ENCODE data around the gene SOX8. TPM values are rescaled to one million over a fixed set of nuclear protein-coding genes. Genes with fewer than 3 reads are reported as not detected.

The SOX8 gene
- total and polyA plus RNA-seq, 9 donors, result 0.08 to 0.52 (median 0.32) TPM

DNA sequence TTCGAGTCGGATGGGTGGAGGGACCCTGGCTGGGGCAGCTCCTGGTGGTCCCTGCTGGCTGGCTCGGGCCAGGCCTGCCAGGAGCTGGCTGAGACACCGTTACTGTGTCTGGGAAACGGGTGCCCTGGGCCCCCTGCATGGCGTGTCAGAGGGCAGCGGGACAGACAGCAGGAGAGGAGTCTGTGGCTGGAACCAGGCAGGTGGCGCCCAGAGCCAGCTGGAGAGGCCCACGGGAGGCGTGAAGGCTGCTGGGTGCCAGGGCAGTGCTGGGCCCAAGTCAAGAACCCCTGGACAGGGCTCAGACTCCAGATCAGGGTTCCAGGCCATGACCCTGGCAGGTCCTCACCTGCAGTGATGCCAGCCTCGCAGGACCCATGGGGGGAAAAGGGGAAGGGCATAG, 16.6 kb downstream of the SOX8 start:
- no peak for DNase-seq
- Histone ChIP-seq H3K27ac (no peak overlapping the region), H3K4me3 (no peak overlapping the region), H3K27me3 (no peaks in the 10 kb centered on the region), H3K4me1 (ENCODE audit: insufficient read depth) (no peaks in the 10 kb centered on the region), H3K36me3 (no peaks in the 10 kb centered on the region), H3K9me3 (peaks cover 5 to 20% of the 10 kb centered on the region in 2 donors)
- 71 to 79% (median 76%) methylated on average over 11 of the region's 11 CpGs for WGBS, 3 donors
- intact Hi-C loops (cut with DNase I), result no loop called here
- TF ChIP-seq EP300 (IDR thresholded peaks at IDR 0.05) (no peak), POLR2A (IDR thresholded peaks at IDR 0.05) (no peak)
- TF ChIP-seq, protein P1, sequence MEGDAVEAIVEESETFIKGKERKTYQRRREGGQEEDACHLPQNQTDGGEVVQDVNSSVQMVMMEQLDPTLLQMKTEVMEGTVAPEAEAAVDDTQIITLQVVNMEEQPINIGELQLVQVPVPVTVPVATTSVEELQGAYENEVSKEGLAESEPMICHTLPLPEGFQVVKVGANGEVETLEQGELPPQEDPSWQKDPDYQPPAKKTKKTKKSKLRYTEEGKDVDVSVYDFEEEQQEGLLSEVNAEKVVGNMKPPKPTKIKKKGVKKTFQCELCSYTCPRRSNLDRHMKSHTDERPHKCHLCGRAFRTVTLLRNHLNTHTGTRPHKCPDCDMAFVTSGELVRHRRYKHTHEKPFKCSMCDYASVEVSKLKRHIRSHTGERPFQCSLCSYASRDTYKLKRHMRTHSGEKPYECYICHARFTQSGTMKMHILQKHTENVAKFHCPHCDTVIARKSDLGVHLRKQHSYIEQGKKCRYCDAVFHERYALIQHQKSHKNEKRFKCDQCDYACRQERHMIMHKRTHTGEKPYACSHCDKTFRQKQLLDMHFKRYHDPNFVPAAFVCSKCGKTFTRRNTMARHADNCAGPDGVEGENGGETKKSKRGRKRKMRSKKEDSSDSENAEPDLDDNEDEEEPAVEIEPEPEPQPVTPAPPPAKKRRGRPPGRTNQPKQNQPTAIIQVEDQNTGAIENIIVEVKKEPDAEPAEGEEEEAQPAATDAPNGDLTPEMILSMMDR (IDR thresholded peaks at IDR 0.05), result no peak

DNA sequence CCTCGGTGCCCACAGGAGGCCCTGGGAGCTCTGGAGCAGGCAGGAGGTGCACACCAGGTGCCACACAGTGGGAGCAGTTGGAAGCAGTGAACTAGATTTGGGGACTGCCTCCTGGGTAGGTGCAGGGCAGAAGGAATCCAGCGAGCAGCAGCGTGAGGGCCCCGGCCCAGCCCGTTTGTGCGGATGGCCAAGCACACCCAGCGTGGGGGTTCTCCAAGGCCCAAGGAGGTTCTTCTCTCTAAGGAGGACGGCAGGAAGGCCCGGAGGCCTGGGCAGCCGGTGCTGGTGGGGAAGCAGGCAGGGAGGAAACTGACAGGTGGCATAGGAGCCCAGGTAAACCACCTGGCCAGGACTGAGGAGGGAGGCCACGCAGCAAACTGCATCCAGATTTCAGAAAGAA, 17.0 kb downstream of the SOX8 start:
- intact Hi-C loops (cut with DNase I), result no loop called here
- WGBS, 3 donors, result 78 to 83% (median 81%) methylated on average over 11 of the region's 11 CpGs
- H3K9me3 ChIP-seq, result peaks cover 5 to 20% of the 10 kb centered on the region in 2 donors
- no peaks in the 10 kb centered on the region for H3K4me1 ChIP-seq (ENCODE audit: insufficient read depth)
- DNase-seq, result no peak
- TF ChIP-seq, protein P1 (IDR thresholded peaks at IDR 0.05), result no peak
- TF ChIP-seq EP300 (IDR thresholded peaks at IDR 0.05) (no peak), POLR2A (IDR thresholded peaks at IDR 0.05) (no peak)
- no peaks in the 10 kb centered on the region for H3K27me3 ChIP-seq
- no peaks in the 10 kb centered on the region for H3K36me3 ChIP-seq
- no peak overlapping the region for H3K27ac ChIP-seq
- no peak overlapping the region for H3K4me3 ChIP-seq

DNA sequence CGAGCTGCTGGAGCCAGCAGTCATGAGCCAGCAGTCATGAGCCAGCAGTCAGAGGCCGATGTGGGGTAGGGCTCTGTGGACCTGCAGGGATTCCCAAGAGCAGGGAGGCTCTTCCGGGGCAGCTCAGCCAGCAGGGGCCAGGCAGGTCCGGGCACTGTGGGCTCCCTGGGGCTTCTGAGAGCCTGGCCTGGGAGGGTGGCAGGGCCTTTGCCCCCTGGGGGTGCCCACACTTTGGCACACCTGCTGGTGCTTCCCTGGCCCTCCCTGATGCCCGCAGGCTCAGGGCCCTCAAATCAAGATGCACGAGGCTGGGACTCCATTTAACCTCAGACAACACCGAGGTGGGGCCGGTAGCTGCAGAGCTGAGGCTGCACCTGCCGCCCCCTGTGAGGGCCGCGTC, 18.1 kb downstream of the SOX8 start:
- Histone ChIP-seq H3K4me1 (ENCODE audit: insufficient read depth) (no peaks in the 10 kb centered on the region), H3K27me3 (no peaks in the 10 kb centered on the region), H3K36me3 (no peaks in the 10 kb centered on the region), H3K4me3 (no peak overlapping the region), H3K27ac (no peak overlapping the region), H3K9me3 (peaks cover 4 to 18% of the 10 kb centered on the region in 2 donors)
- intact Hi-C loops (cut with DNase I), result no loop called here
- no peak for TF ChIP-seq POLR2A (IDR thresholded peaks at IDR 0.05)
- no peak for TF ChIP-seq EP300 (IDR thresholded peaks at IDR 0.05)
- TF ChIP-seq, protein P1 (IDR thresholded peaks at IDR 0.05), result no peak
- WGBS, 3 donors, result 58 to 74% (median 60%) methylated on average over 9 to 11 of the region's 11 CpGs
- no peak for DNase-seq

DNA sequence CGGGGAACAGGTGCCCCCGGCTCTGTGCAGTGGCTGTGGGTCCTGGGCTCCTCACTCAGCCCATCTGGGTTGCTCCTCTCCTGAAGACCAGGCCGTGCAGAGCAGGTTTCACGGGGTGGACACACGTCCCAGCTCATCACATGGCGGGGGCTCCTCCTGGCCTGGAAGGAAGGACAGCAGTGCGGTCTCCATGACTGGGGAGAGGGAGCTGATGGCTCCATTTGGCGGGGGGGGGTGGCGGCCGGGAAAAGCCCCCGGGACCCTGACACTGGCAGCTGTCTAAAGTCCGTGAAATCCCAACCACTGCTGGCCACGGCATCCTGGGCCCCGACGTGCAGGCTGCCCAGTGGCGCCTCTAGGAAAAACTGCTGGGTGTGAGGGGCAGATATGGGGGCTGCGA, 19.0 kb downstream of the SOX8 start:
- H3K27ac ChIP-seq, result no peak overlapping the region
- WGBS, 3 donors, result 79 to 85% (median 83%) methylated on average over 17 of the region's 17 CpGs
- no peak overlapping the region for H3K4me3 ChIP-seq
- no peaks in the 10 kb centered on the region for H3K36me3 ChIP-seq
- no peaks in the 10 kb centered on the region for H3K27me3 ChIP-seq
- DNase-seq, result no peak
- H3K9me3 ChIP-seq, result peaks cover 0 to 14% of the 10 kb centered on the region in 2 donors
- H3K4me1 ChIP-seq (ENCODE audit: insufficient read depth), result no peaks in the 10 kb centered on the region
- intact Hi-C loops (cut with DNase I), result no loop called here
- no peak for TF ChIP-seq POLR2A (IDR thresholded peaks at IDR 0.05)
- TF ChIP-seq, protein P1 (IDR thresholded peaks at IDR 0.05), result no peak
- TF ChIP-seq EP300 (IDR thresholded peaks at IDR 0.05), result no peak
